Muscle layer of duodenum (tissue), 2 donors: Measurements from ENCODE around the gene MGAM2.
A peak's percentile ranks its signal among the peaks of the same experiment; 100 is the strongest.

Source experiments
- H3K27ac ChIP-seq: one replicate; pipeline ENCODE4 v1.7.0; 2013; ENCODE audit warnings: mild to moderate bottlenecking, low read length
- H3K27me3 ChIP-seq: one replicate; pipeline ENCODE4 v1.7.0; 2013; ENCODE audit warnings: low read depth, mild to moderate bottlenecking, control low read depth, low read length
- H3K36me3 ChIP-seq, 2 donors: one replicate each; pipeline ENCODE4 v1.7.0; 2013; ENCODE audit warnings: low read length in 2 of 2, control low read depth in 1 of 2, mild to moderate bottlenecking in 1 of 2; ENCODE audit not compliant: insufficient read depth in 2 of 2, control insufficient read depth in 1 of 2
- H3K4me1 ChIP-seq, 2 donors: one replicate each; pipeline ENCODE4 v1.7.0; 2013; ENCODE audit warnings: low read length in 2 of 2, mild to moderate bottlenecking in 2 of 2, control low read depth in 1 of 2, moderate library complexity in 1 of 2; ENCODE audit not compliant: insufficient read depth in 2 of 2, control insufficient read depth in 1 of 2
- H3K4me3 ChIP-seq, 2 donors: one replicate each; pipeline ENCODE4 v1.7.0; 2013; ENCODE audit warnings: low read length in 2 of 2, low read depth in 1 of 2, mild to moderate bottlenecking in 1 of 2
- H3K9me3 ChIP-seq, 2 donors: one replicate each; pipeline ENCODE4 v1.7.0; 2013; ENCODE audit warnings: low read length in 2 of 2, control low read depth in 1 of 2, mild to moderate bottlenecking in 1 of 2; ENCODE audit not compliant: control insufficient read depth in 1 of 2
- donor health status: healthy.

MGAM2 gene

DNA sequence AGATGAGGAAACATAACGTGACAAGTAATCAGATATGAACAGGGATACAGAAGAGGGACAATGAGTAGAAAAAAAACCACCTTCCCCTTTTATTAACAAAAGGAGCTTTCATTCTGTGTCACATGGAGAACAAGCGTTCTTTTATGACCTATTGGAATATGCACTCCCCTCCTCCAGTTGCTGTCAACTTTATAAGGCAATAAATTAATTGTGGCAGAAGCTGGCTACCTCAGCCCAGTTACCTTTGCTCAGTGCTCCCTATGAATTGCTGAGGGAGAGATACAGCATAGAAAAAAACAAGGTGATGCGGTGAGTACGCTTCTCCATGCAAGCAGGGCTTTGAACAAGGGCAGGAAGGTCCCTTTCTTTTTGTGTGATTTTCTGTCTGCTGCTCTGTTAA, at the start of gene MGAM2:
TSS of gene MGAM2 (plus strand) at position 220 of the 400 bp plus-strand sequence. CDS start 5,156 bp downstream, outside the sequence.
- Histone ChIP-seq H3K36me3 (no peaks in the 10 kb centered on the region), H3K27me3 (no peaks in the 10 kb centered on the region), H3K9me3 (no peaks in the 10 kb centered on the region), H3K4me1 (no peaks in the 10 kb centered on the region), H3K27ac (peak within 1 kb of the TSS; percentile 72), H3K4me3 (peak within 1 kb of the TSS in 1 of 2 donors; percentile 69)

DNA sequence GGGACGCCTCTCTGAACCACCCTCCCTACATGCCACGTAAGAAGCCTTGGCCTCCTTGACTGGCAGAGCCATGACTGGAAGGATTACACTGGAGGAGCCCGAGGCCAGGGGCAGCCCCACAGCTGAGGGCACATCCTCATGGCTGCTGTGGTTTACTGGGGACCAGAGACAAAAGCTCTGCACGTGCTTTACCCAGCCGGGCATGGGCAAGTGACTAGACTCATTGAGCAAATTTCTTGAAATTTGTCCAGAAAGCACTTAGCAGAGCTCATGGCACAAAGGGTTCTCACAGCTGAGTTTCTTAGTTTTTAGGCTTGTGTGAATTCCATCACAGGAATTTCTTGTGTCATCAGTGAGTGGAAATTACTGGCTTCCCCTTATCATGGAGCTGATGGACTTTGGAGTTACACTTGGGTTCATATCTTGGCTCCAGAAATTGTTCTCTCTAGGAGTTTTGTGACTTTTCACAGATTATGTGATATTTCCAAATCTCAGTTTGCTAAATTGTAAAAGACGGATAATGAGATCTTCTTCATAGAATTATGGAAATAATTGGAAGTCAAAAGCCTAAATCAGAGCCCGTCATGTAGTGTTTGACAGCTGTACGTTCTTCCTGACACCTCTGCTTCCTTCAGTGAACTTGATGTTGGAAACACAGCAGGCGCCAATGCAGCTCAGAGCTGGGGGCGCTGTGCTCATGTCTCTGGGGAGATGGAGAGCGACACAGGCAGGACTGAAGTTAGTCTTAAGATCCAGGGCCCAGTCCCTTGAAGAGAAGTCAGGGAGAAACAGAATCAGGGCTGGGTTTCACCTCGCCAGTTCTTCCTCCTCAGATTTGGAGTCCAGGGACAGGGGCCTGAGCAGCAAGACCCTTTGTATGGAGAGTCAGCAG, 47.7 kb upstream of the MGAM2 start:
- no peaks in the 10 kb centered on the region for H3K9me3 ChIP-seq
- no peaks in the 10 kb centered on the region for H3K36me3 ChIP-seq
- no peak overlapping the region for H3K4me3 ChIP-seq
- no peak overlapping the region for H3K27ac ChIP-seq
- H3K27me3 ChIP-seq: no peaks in the 10 kb centered on the region
- H3K4me1 ChIP-seq: no peaks in the 10 kb centered on the region

DNA sequence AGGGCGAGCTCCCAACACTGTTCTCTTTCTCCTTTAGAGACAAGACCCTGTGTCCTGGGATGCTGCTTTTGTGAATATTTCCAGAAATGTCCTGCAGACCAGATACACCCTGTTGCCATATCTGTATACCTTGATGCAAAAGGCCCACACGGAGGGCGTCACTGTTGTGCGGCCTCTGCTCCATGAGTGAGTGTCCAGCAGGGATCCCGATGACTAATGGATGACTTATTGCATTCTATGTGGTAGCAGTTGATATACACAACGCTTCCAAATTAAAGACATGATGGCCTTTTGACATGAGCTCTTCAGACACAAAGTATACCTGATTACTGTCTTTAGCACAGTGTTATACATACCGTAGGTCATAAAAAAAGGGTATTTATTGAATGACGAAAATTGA, 45.0 kb upstream of the MGAM2 start:
- no peak overlapping the region for H3K27ac ChIP-seq
- H3K36me3 ChIP-seq: no peaks in the 10 kb centered on the region
- H3K4me3 ChIP-seq: no peak overlapping the region
- no peaks in the 10 kb centered on the region for H3K4me1 ChIP-seq
- no peaks in the 10 kb centered on the region for H3K27me3 ChIP-seq
- no peaks in the 10 kb centered on the region for H3K9me3 ChIP-seq

DNA sequence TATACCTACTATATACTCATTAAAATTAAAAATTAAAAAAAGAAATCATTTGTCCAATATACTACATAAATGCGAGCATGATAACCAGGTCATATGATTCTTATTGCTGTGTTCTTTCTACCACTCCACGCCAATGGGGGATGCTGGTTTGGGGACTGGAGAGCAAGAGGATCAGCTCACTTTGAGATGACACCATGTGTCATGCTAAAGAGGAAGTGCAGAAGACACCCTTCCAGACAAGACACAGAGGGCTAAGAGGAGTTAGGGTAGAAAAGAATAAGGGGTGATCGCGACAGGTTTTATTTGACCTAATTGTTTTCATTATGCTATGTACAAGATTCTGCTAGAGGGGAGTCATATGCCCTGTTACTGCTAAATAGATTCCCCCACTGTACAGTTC, 33.8 kb upstream of the MGAM2 start:
- Histone ChIP-seq H3K4me3 (no peak overlapping the region), H3K27me3 (no peaks in the 10 kb centered on the region), H3K27ac (no peak overlapping the region), H3K4me1 (no peaks in the 10 kb centered on the region), H3K36me3 (no peaks in the 10 kb centered on the region), H3K9me3 (no peaks in the 10 kb centered on the region)

DNA sequence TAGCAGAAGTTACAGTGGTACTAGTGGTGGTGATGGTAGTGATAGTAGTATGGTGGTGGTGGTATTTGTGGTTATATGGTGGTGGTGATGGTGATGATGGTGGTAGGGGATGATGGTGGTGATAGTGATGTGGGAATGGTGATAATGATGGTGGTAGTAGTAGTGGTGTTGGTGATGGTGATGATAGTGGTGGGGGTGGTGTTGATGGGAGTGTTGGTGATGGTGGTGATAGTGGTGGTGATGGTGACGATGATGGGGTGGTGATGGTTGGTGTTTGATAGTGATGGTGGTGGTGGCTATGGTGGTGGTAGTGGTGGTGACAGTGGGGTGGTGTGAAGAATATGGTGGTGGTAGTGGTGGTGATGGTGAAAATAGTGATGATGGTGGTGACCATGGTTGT, 27.9 kb upstream of the MGAM2 start:
- Histone ChIP-seq H3K27me3 (no peaks in the 10 kb centered on the region), H3K4me3 (no peak overlapping the region), H3K27ac (no peak overlapping the region), H3K9me3 (no peaks in the 10 kb centered on the region), H3K36me3 (no peaks in the 10 kb centered on the region), H3K4me1 (no peaks in the 10 kb centered on the region)

DNA sequence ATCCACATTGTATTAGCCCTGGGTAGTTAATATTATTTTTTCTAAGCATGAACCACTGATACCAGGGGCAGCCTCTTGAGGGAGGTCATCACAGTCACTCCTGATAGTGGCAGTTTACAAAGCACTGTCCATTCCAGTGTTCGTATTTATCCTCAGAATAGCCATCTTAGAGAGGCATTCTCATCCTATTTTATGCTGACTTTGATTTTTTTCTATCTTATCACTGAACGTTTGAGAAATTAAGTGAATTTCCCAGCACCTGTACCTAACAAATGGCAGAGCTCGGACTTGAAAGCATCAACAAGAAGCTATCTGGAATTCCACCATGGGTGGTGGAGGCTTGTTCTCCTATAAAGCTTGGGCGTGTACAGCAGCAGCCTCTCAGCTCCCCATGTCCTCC, 26.1 kb upstream of the MGAM2 start:
- H3K4me3 ChIP-seq: no peak overlapping the region
- H3K27ac ChIP-seq: no peak overlapping the region
- H3K36me3 ChIP-seq: no peaks in the 10 kb centered on the region
- H3K4me1 ChIP-seq: no peaks in the 10 kb centered on the region
- H3K27me3 ChIP-seq: no peaks in the 10 kb centered on the region
- H3K9me3 ChIP-seq: no peaks in the 10 kb centered on the region

DNA sequence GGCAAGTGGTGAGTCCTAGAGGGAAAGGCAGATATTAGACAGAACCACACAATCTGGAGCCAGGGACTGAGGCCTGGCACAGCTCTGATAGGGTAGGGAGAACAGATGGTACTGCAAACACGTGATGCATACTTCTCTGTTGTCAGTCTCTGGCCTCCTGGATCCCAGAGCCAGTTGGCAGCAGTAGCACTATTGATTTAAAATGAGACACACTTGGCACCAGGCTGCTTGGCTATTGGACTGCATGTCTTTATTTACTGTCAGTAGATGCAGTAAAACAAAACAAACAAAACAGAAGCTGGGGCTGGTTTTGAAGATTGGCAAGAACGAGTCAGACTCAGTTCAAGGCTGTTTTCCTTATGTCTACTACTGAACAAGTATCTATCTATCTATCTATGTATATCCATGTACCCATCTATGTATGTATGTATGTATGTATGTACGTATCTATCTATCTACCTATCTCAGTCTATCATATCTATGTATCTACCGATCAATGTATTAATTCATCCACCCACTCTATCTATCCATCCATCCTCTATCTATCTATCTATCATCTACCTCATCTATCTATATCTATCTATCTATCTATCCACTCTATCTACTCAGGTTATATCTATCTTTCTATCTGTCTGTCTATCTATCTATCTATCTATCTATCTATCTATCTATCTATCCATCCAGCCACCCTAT, 23.4 kb upstream of the MGAM2 start:
- H3K27me3 ChIP-seq: no peaks in the 10 kb centered on the region
- H3K4me1 ChIP-seq: no peaks in the 10 kb centered on the region
- no peak overlapping the region for H3K4me3 ChIP-seq
- no peaks in the 10 kb centered on the region for H3K36me3 ChIP-seq
- no peaks in the 10 kb centered on the region for H3K9me3 ChIP-seq
- H3K27ac ChIP-seq: no peak overlapping the region

DNA sequence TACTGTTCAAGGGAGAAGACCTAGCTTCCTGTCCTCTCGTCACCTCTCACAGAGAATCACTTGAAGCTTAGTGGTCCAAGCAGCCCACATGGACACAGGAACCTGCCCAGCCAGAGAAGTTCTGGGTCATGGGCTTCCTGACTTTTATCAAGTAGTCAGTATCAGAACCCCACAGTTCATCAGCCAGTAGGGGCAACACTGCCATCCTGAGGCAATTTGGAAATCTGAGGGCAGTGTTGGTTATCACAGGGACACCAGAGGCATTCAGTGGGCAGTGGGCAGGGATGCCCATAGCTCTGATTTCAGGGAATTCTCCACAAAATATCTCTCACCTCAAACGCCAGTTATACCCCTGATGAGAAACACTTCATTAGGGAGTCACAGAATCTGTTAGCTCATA, 22.5 kb upstream of the MGAM2 start:
- H3K36me3 ChIP-seq: no peaks in the 10 kb centered on the region
- H3K4me3 ChIP-seq: no peak overlapping the region
- H3K27me3 ChIP-seq: no peaks in the 10 kb centered on the region
- H3K9me3 ChIP-seq: no peaks in the 10 kb centered on the region
- no peak overlapping the region for H3K27ac ChIP-seq
- no peaks in the 10 kb centered on the region for H3K4me1 ChIP-seq

DNA sequence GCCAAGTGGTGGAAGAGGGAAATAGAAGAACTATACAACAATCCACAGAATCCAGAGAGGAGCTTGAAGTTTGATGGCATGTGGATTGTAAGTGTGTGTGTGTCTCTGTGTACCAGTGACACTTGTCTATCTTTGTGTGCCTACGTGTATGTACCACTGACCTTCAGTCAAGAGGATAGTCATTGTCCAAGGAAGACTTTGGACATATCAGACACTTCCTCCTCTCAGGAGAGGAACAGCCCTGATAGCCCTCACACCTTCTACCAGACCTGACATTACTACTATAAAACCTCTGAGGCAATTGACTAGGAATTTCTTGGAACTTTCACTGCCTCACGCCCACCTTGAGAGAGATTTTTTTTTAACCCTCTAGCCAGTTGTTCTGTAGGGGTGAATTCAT, 19.6 kb upstream of the MGAM2 start:
- H3K4me1 ChIP-seq: no peaks in the 10 kb centered on the region
- no peak overlapping the region for H3K27ac ChIP-seq
- no peaks in the 10 kb centered on the region for H3K36me3 ChIP-seq
- H3K9me3 ChIP-seq: no peaks in the 10 kb centered on the region
- H3K27me3 ChIP-seq: no peaks in the 10 kb centered on the region
- H3K4me3 ChIP-seq: no peak overlapping the region

DNA sequence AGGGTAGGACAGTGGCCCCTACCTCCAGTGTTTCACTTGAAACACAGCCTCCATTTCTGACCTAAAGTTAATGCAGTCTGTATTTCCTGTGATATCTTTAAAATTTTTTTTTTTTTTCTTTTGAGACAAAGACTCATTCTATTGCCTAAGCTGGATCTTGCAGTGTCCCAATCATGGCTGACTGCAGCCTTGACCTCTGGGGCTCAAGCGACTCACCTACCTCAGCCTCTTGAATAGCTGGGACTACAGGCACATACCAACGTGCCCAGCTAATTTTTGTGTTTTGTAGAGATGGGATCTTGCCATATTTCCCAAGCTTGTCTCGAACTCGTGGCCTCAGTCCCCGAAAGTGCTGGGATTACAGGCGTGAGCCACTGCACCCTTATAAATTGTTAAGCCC, 16.7 kb upstream of the MGAM2 start:
- Histone ChIP-seq H3K4me3 (no peak overlapping the region), H3K36me3 (no peaks in the 10 kb centered on the region), H3K27ac (no peak overlapping the region), H3K9me3 (no peaks in the 10 kb centered on the region), H3K27me3 (no peaks in the 10 kb centered on the region), H3K4me1 (no peaks in the 10 kb centered on the region)

DNA sequence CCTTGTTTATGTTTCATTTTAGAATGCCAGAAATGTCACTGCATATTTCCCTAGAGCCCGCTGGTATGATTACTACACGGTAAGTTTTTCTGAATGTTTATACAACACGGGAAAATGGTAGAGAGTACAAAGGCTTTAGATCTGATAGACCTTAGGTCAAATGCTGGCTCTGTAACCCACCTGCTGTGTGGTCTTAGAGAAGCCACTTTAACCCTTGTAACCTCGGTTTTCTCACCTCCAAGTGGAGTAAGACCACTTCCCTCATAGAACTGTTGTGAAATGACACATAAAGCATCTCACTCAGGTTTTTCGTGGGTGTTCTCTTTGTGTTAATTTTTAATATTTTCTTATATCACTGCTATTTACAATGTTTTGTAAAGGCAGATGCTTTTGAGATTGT, 13.9 kb upstream of the MGAM2 start:
- Histone ChIP-seq H3K4me1 (no peaks in the 10 kb centered on the region), H3K27ac (no peak overlapping the region), H3K36me3 (no peaks in the 10 kb centered on the region), H3K9me3 (no peaks in the 10 kb centered on the region), H3K4me3 (no peak overlapping the region), H3K27me3 (no peaks in the 10 kb centered on the region)
